Measurements from ENCODE around the gene QRSL1. TPM values are rescaled to one million over a fixed set of nuclear protein-coding genes. Genes with fewer than 3 reads are reported as not detected.
"Not testable (repeated sequence)": the region's sequence is repeated elsewhere in the genome, so short reads cannot be mapped to it uniquely, and the experiment has no call there.

QRSL1 gene
- polyA plus RNA-seq, 1 donor from 2014 or later: 20.0 TPM

DNA sequence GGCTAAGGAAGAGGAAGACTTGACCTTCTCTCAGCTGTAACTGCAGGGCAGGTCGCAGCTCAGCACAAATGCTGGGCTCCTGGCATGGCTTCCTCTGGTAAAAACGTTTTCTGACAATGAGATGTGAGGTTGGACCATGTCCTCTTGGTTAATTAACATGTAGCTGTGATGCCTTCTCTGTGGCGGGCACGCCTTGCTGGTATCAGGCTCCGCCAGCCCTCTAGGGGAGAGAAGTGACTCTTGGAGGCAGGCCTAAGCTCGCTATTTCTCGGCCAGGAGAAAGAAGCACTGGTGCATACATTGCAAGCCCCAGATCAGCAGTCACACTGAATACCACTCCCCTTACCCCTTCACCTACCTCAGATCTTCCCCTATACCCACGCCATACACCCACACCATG lies 65.0 kb downstream of the QRSL1 start:
- H3K9me3 ChIP-seq (ENCODE audit: low read length): no peaks in the 10 kb centered on the region
- H4K20me1 ChIP-seq (ENCODE audit: insufficient read depth): no peaks in the 10 kb centered on the region
- H3K27ac ChIP-seq (ENCODE audit: low read length): no peak overlapping the region
- H2AFZ ChIP-seq (ENCODE audit: low read depth, low read length): no peak overlapping the region
- H3K79me2 ChIP-seq (replicated peaks; ENCODE audit: insufficient read depth, low read length): no peaks in the 10 kb centered on the region
- H3K4me3 ChIP-seq (ENCODE audit: low read length): no peak overlapping the region
- H3K9me2 ChIP-seq (ENCODE audit: insufficient read depth, low read length): no peaks in the 10 kb centered on the region
- no peak overlapping the region for H3K4me2 ChIP-seq (ENCODE audit: low read length)
- no peaks in the 10 kb centered on the region for H3K27me3 ChIP-seq (ENCODE audit: insufficient read depth, low read depth, low read length)
- H3K9ac ChIP-seq (ENCODE audit: low read length): no peak overlapping the region
- H3K36me3 ChIP-seq (ENCODE audit: insufficient read depth, low read length): no peaks in the 10 kb centered on the region
- H3F3A ChIP-seq (ENCODE audit: insufficient read depth, low read length, poor library complexity, severe bottlenecking): no peaks in the 10 kb centered on the region
- TF ChIP-seq RAD21 (conservative IDR thresholded peaks at IDR 0.05): no peak
- TF ChIP-seq MXI1 (conservative IDR thresholded peaks at IDR 0.05; ENCODE audit: poor library complexity, severe bottlenecking): no peak
- TF ChIP-seq EZH2 (IDR thresholded peaks at IDR 0.05; ENCODE audit: borderline replicate concordance, insufficient read depth, low read length, poor library complexity, severe bottlenecking): no peak
- no peak for TF ChIP-seq EP300 (conservative IDR thresholded peaks at IDR 0.05; ENCODE audit: poor library complexity, severe bottlenecking)
- no peak for TF ChIP-seq POLR2AphosphoS5 (IDR thresholded peaks at IDR 0.05)
- TF ChIP-seq, protein P1, sequence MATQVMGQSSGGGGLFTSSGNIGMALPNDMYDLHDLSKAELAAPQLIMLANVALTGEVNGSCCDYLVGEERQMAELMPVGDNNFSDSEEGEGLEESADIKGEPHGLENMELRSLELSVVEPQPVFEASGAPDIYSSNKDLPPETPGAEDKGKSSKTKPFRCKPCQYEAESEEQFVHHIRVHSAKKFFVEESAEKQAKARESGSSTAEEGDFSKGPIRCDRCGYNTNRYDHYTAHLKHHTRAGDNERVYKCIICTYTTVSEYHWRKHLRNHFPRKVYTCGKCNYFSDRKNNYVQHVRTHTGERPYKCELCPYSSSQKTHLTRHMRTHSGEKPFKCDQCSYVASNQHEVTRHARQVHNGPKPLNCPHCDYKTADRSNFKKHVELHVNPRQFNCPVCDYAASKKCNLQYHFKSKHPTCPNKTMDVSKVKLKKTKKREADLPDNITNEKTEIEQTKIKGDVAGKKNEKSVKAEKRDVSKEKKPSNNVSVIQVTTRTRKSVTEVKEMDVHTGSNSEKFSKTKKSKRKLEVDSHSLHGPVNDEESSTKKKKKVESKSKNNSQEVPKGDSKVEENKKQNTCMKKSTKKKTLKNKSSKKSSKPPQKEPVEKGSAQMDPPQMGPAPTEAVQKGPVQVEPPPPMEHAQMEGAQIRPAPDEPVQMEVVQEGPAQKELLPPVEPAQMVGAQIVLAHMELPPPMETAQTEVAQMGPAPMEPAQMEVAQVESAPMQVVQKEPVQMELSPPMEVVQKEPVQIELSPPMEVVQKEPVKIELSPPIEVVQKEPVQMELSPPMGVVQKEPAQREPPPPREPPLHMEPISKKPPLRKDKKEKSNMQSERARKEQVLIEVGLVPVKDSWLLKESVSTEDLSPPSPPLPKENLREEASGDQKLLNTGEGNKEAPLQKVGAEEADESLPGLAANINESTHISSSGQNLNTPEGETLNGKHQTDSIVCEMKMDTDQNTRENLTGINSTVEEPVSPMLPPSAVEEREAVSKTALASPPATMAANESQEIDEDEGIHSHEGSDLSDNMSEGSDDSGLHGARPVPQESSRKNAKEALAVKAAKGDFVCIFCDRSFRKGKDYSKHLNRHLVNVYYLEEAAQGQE (IDR thresholded peaks at IDR 0.05; ENCODE audit: borderline replicate concordance): no peak
- TF ChIP-seq, protein P2, sequence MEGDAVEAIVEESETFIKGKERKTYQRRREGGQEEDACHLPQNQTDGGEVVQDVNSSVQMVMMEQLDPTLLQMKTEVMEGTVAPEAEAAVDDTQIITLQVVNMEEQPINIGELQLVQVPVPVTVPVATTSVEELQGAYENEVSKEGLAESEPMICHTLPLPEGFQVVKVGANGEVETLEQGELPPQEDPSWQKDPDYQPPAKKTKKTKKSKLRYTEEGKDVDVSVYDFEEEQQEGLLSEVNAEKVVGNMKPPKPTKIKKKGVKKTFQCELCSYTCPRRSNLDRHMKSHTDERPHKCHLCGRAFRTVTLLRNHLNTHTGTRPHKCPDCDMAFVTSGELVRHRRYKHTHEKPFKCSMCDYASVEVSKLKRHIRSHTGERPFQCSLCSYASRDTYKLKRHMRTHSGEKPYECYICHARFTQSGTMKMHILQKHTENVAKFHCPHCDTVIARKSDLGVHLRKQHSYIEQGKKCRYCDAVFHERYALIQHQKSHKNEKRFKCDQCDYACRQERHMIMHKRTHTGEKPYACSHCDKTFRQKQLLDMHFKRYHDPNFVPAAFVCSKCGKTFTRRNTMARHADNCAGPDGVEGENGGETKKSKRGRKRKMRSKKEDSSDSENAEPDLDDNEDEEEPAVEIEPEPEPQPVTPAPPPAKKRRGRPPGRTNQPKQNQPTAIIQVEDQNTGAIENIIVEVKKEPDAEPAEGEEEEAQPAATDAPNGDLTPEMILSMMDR (IDR thresholded peaks at IDR 0.05; ENCODE audit: poor library complexity, severe bottlenecking): no peak
- no peak for TF ChIP-seq SMC3 (conservative IDR thresholded peaks at IDR 0.05; ENCODE audit: poor library complexity)
- no peak for TF ChIP-seq TAF1 (IDR thresholded peaks at IDR 0.05; ENCODE audit: low read depth)

DNA sequence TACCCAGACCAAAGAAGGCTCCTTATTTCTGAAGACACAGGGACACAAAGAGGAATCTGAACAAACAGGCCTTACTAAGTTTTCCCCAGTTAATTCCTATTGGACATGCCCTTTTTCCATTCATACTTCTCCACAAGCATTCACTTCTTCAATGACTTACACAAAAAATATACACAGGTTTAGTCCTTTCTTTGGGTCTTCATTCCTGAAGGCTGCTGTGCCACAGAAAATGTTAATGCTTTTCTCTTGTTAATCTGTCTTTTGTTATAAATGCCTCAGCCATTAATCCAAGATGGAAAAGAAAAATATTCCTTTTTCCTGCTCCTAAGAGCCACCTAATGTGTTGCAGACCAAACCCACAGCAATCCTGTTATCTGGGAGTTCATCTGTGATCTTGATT lies 71.2 kb downstream of the QRSL1 start:
- Histone ChIP-seq H3K9me2 (ENCODE audit: insufficient read depth, low read length) (no peaks in the 10 kb centered on the region), H3F3A (ENCODE audit: insufficient read depth, low read length, poor library complexity, severe bottlenecking) (no peaks in the 10 kb centered on the region), H3K36me3 (ENCODE audit: insufficient read depth, low read length) (no peaks in the 10 kb centered on the region), H3K27ac (ENCODE audit: low read length) (no peak overlapping the region), H4K20me1 (ENCODE audit: insufficient read depth) (no peaks in the 10 kb centered on the region), H3K27me3 (ENCODE audit: insufficient read depth, low read depth, low read length) (no peaks in the 10 kb centered on the region), H3K4me2 (ENCODE audit: low read length) (no peak overlapping the region), H3K9ac (ENCODE audit: low read length) (no peak overlapping the region), H2AFZ (ENCODE audit: low read depth, low read length) (no peak overlapping the region), H3K9me3 (ENCODE audit: low read length) (no peaks in the 10 kb centered on the region), H3K4me3 (ENCODE audit: low read length) (no peak overlapping the region), H3K79me2 (replicated peaks; ENCODE audit: insufficient read depth, low read length) (no peaks in the 10 kb centered on the region)
- TF ChIP-seq, protein P2 (IDR thresholded peaks at IDR 0.05; ENCODE audit: poor library complexity, severe bottlenecking): no peak
- TF ChIP-seq, protein P1 (IDR thresholded peaks at IDR 0.05; ENCODE audit: borderline replicate concordance): no peak
- TF ChIP-seq POLR2AphosphoS5 (IDR thresholded peaks at IDR 0.05): no peak
- no peak for TF ChIP-seq EZH2 (IDR thresholded peaks at IDR 0.05; ENCODE audit: borderline replicate concordance, insufficient read depth, low read length, poor library complexity, severe bottlenecking)
- TF ChIP-seq MXI1 (conservative IDR thresholded peaks at IDR 0.05; ENCODE audit: poor library complexity, severe bottlenecking): no peak
- no peak for TF ChIP-seq RAD21 (conservative IDR thresholded peaks at IDR 0.05)
- no peak for TF ChIP-seq SMC3 (conservative IDR thresholded peaks at IDR 0.05; ENCODE audit: poor library complexity)
- no peak for TF ChIP-seq TAF1 (IDR thresholded peaks at IDR 0.05; ENCODE audit: low read depth)
- no peak for TF ChIP-seq EP300 (conservative IDR thresholded peaks at IDR 0.05; ENCODE audit: poor library complexity, severe bottlenecking)

DNA sequence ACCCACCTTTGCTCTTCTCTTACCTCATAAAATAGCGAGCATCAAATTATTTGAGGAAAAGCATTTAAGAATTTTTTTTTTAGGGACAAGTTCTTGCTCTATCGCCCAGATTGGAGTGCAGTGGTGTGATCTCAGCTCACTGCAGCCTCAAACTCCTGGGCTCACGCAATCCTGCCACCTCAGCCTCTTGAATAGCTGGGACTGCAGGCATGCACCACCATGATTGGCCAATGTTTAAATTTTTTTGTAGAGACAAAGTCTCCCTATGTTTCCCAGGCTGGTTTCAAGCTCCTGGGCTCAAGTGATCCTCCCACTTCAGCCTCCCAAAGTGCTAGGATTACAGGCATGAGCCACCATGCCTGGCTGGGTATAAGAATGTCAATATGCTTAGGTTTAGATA lies 71.8 kb downstream of the QRSL1 start:
- not testable (repeated sequence) for H3K27ac ChIP-seq (ENCODE audit: low read length); H3K36me3 ChIP-seq (ENCODE audit: insufficient read depth, low read length); H3K79me2 ChIP-seq (replicated peaks; ENCODE audit: insufficient read depth, low read length); H3K9me2 ChIP-seq (ENCODE audit: insufficient read depth, low read length); H3K9ac ChIP-seq (ENCODE audit: low read length); H3F3A ChIP-seq (ENCODE audit: insufficient read depth, low read length, poor library complexity, severe bottlenecking); H3K4me2 ChIP-seq (ENCODE audit: low read length); H3K27me3 ChIP-seq (ENCODE audit: insufficient read depth, low read depth, low read length); H2AFZ ChIP-seq (ENCODE audit: low read depth, low read length); H4K20me1 ChIP-seq (ENCODE audit: insufficient read depth); H3K9me3 ChIP-seq (ENCODE audit: low read length); H3K4me3 ChIP-seq (ENCODE audit: low read length)

All from neural cell (in vitro differentiated cells).